ENCODE results near the gene GP9. TPM values are rescaled to one million over a fixed set of nuclear protein-coding genes. Genes with fewer than 3 reads are reported as not detected.

The GP9 gene
- total RNA-seq, 1 donor from 2014 or later, result not detected

GRCh38 chr3:129027544-129027880 lies 33.1 kb upstream of the GP9 start:
- intact Hi-C loops (cut with micrococcal nuclease), result loop anchor here (1.0 to 2.0 kb wide), 6 partner anchors 11 to 371 kb away; partner anchors contain the start of genes CFAP92 and COPG1

- intact Hi-C loops (cut with micrococcal nuclease), result no loop called here
Measured at GRCh38 chr3:129028866-129029265, 31.7 kb upstream of the GP9 start.

GRCh38 chr3:129030611-129031010 lies 30.0 kb upstream of the GP9 start:
- intact Hi-C loops (cut with micrococcal nuclease), result no loop called here

GRCh38 chr3:129031476-129032215 lies 28.9 kb upstream of the GP9 start:
- intact Hi-C loops (cut with micrococcal nuclease), result no loop called here

- intact Hi-C loops (cut with micrococcal nuclease), result no loop called here
Measured at GRCh38 chr3:129032716-129033115, 27.9 kb upstream of the GP9 start.

GRCh38 chr3:129033151-129033550 lies 27.4 kb upstream of the GP9 start:
- intact Hi-C loops (cut with micrococcal nuclease), result no loop called here

GRCh38 chr3:129033633-129034321 lies 26.8 kb upstream of the GP9 start:
- intact Hi-C loops (cut with micrococcal nuclease), result no loop called here

- intact Hi-C loops (cut with micrococcal nuclease), result no loop called here
Measured at GRCh38 chr3:129034642-129035041, 25.9 kb upstream of the GP9 start.

GRCh38 chr3:129035360-129036221 lies 25.0 kb upstream of the GP9 start:
- intact Hi-C loops (cut with micrococcal nuclease), result no loop called here

- intact Hi-C loops (cut with micrococcal nuclease), result no loop called here
Measured at GRCh38 chr3:129036222-129037092, 24.1 kb upstream of the GP9 start.

GRCh38 chr3:129037093-129037419 lies 23.5 kb upstream of the GP9 start:
- intact Hi-C loops (cut with micrococcal nuclease), result no loop called here

GRCh38 chr3:129038121-129038855 lies 22.3 kb upstream of the GP9 start:
- intact Hi-C loops (cut with micrococcal nuclease), result no loop called here

- intact Hi-C loops (cut with micrococcal nuclease), result no loop called here
Measured at GRCh38 chr3:129039271-129040038, 21.1 kb upstream of the GP9 start.

GRCh38 chr3:129040039-129040336 lies 20.6 kb upstream of the GP9 start:
- intact Hi-C loops (cut with micrococcal nuclease), result no loop called here

GRCh38 chr3:129040579-129041300 lies 19.8 kb upstream of the GP9 start:
- intact Hi-C loops (cut with micrococcal nuclease), result no loop called here

GRCh38 chr3:129045675-129046036 lies 14.9 kb upstream of the GP9 start:
- intact Hi-C loops (cut with micrococcal nuclease), result no loop called here

- intact Hi-C loops (cut with micrococcal nuclease), result no loop called here
Measured at GRCh38 chr3:129046037-129046731, 14.4 kb upstream of the GP9 start.

- intact Hi-C loops (cut with micrococcal nuclease), result no loop called here
Measured at GRCh38 chr3:129046732-129047552, 13.6 kb upstream of the GP9 start.

All from T-helper 2 cell treated with Interferon-gamma antibody and Interleukin-4, amounts not matched to agents 100 ng/mL and 5 ng/mL, for 36 hours (primary cell).